Epithelial cell of esophagus (primary cell): ENCODE results near the gene APBB3.
A peak's percentile ranks its signal among the peaks of the same experiment; 100 is the strongest.
"Not testable (repeated sequence)": the region's sequence is repeated elsewhere in the genome, so short reads cannot be mapped to it uniquely, and the experiment has no call there.

ENCODE experiments used
- DNase-seq: peaks from one replicate; pipeline ENCODE4 v3.0.0; 2010; ENCODE audit warnings: low read depth
- H3K4me3 ChIP-seq: 2 replicates; pipeline ENCODE4 v1.5.1; 2011; ENCODE audit warnings: mild to moderate bottlenecking, low read length, control low read depth
- TF ChIP-seq, protein P1 (sequence below): IDR thresholded peaks from 2 replicates; pipeline ENCODE4 v1.5.1; 2011; ENCODE audit warnings: low read depth, mild to moderate bottlenecking, low read length, control low read depth, inconsistent platforms; ENCODE audit not compliant: insufficient read depth; ENCODE audit errors: missing control alignments

APBB3 gene

DNA sequence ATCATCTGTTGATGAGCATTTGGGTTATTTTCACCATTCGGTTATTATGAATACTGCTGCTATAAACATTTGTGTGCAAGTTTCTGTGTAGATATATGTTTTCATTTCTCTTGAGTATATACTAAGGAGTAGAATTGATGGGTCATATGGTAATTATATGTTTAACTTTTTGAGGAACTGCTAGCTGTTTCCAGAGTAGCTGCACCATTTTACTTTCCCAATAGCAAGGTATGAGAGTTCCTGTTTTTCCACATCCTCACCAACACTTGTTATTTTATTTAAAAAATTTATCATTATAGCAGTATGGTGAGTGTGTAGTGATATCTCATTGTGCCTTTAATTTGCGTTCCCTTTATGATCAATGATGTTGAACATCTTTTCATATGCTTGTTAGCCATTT is 39.3 kb upstream of the APBB3 start:
- TF ChIP-seq, protein P1, sequence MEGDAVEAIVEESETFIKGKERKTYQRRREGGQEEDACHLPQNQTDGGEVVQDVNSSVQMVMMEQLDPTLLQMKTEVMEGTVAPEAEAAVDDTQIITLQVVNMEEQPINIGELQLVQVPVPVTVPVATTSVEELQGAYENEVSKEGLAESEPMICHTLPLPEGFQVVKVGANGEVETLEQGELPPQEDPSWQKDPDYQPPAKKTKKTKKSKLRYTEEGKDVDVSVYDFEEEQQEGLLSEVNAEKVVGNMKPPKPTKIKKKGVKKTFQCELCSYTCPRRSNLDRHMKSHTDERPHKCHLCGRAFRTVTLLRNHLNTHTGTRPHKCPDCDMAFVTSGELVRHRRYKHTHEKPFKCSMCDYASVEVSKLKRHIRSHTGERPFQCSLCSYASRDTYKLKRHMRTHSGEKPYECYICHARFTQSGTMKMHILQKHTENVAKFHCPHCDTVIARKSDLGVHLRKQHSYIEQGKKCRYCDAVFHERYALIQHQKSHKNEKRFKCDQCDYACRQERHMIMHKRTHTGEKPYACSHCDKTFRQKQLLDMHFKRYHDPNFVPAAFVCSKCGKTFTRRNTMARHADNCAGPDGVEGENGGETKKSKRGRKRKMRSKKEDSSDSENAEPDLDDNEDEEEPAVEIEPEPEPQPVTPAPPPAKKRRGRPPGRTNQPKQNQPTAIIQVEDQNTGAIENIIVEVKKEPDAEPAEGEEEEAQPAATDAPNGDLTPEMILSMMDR: no peak
- no peak for DNase-seq
- no peak overlapping the region for H3K4me3 ChIP-seq

DNA sequence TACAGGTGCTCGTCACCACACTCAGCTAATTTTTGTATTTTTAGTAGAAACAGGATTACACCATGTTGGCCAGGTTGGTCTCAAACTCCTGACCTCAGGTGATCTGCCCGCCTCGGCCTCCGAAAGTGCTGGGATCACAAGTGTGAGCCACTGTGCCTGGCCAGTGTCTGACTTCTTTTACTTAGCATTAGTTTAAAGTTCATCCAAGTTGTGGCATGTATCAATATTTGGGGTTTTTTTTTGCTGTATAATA is 39.0 kb upstream of the APBB3 start:
- not testable (repeated sequence) for DNase-seq, H3K4me3 ChIP-seq

DNA sequence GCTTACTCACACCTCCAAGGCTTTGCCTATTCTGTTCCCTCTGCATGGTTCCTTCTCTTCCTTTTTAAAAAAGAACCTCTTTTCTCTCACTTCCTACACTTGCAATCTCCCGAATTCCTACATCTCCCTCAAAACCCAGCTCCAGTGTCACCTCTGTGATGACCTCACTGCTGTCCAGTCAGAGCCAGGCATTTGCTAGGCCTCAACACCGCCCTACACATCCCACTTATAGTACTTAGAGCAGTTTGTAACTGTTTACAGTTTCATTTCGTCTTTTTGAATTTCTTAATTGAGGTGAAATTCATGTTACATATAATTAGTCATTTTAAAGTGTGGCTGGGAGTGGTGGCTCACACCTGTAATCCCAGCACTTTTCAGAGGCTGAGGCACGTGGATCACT is 37.7 kb upstream of the APBB3 start:
- DNase-seq: no peak
- H3K4me3 ChIP-seq: no peak overlapping the region
- TF ChIP-seq, protein P1: no peak

DNA sequence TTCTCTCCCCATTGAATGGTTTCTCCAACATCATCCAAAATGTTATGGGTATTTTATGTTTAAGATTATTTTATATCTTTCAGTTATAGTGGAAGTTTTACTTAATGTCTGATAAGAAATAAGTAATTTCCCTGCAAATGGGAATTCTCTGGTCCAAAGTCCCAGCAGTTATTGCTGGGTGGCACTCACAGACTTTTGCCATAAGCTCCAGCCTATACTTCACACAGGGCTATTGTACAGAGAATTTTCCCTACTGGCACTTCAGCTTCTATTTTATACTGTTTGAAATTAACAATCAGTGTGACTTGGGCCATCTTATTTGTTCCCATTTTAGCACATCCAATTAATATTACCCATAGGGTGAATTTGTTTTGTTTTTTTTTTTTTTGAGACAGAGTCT is 35.7 kb upstream of the APBB3 start:
- TF ChIP-seq, protein P1: no peak
- no peak overlapping the region for H3K4me3 ChIP-seq
- DNase-seq: no peak

DNA sequence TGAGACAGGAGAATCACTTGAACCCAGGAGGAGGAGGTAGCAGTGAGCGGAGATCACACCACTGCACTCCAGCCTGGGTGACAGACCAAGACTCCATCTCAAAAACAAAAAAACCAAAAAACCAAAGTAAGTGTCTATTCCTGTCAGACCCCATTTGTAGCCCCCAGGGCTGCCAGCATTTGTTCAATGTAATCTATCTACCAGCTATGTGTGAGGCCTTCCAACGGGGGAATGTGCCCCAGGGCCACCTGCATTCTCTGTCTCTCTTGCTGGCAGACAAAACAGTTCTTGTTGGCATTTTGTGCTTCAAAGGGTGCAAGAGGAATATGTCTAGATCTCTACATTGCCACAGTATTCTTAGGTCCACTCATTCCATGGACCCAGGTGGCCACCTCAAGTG is 34.4 kb upstream of the APBB3 start:
- TF ChIP-seq, protein P1: no peak
- no peak for DNase-seq
- no peak overlapping the region for H3K4me3 ChIP-seq

DNA sequence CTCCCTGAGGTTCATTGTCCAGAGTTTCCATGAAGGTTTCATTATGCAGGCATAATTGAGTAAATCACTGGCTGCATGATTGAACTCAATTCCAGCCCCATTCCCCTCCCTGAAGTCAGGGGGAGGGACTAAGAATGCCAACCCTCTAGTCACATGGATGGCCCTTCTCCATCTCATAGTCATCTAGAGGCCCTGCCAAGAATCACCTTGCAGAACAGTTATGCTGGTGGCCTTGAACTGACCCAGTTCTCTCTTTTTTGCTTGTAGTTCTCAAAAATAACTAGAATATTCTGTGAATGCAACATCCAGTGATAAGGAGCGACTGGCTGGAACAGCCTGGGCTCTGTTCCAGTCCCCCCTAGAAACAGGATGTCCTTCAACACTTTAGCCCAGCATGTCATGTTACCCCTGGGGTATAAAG is 31.9 kb upstream of the APBB3 start:
- TF ChIP-seq, protein P1: no peak
- DNase-seq: peak; percentile 18
- no peak overlapping the region for H3K4me3 ChIP-seq

DNA sequence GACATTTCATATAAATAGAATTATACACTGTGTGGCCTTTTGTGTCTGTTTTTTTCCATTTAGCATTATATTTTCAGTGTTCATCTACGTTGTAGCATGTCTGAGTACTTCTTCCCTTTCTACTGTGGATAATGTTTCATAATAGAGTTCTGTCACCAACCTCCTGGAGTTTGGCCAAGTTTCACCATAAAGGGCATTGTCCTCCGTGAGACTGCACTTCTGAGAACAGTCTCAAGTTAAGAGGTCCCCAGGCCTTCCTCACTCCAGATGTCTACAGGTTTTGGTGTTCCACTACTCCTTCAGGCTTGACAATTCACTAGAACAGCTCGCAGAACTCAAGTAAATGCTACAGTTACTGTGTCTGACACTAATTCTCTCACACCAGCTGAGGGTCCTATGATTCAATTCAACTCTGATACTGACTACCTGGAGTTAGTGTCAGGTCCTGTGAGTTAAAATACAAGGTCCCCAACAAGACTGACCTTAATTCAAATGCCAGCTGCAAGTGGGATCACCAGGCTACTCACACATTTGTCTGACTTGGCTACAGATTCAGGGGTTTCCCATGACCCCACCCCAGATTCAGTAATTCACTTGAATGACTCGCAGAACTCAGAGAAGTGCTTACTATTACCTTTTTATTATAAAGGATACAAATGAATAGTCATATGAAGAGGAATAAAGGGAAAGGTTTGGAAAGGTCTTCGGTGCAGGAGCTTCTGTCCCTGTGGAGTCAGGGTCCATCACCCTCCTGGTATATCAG is 31.3 kb upstream of the APBB3 start:
- TF ChIP-seq, protein P1: no peak
- DNase-seq: peak; percentile 54
- H3K4me3 ChIP-seq: no peak overlapping the region
